22Rv1 (cell line): Measurements from ENCODE around the gene LDLRAD4.

Source experiments
- ZFX ChIP-seq: fragments of 450-650 bp; IDR thresholded peaks from 2 replicates; pipeline ENCODE4 v1.6.1; 2017; ENCODE audit warnings: antibody characterized with exemption, borderline replicate concordance
- TF ChIP-seq, protein P1 (sequence below): fragments of 450-650 bp; IDR thresholded peaks from 2 replicates; pipeline ENCODE4 v1.5.1; 2017; ENCODE audit warnings: mild to moderate bottlenecking

GRCh38 chr18:13548106-13548819, 329.7 kb downstream of the LDLRAD4 start:
- TF ChIP-seq, protein P1, sequence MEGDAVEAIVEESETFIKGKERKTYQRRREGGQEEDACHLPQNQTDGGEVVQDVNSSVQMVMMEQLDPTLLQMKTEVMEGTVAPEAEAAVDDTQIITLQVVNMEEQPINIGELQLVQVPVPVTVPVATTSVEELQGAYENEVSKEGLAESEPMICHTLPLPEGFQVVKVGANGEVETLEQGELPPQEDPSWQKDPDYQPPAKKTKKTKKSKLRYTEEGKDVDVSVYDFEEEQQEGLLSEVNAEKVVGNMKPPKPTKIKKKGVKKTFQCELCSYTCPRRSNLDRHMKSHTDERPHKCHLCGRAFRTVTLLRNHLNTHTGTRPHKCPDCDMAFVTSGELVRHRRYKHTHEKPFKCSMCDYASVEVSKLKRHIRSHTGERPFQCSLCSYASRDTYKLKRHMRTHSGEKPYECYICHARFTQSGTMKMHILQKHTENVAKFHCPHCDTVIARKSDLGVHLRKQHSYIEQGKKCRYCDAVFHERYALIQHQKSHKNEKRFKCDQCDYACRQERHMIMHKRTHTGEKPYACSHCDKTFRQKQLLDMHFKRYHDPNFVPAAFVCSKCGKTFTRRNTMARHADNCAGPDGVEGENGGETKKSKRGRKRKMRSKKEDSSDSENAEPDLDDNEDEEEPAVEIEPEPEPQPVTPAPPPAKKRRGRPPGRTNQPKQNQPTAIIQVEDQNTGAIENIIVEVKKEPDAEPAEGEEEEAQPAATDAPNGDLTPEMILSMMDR, result no peak
- TF ChIP-seq ZFX, result no peak
